ENCODE data around the gene DCST1.

DCST1 gene

GRCh38 chr1:155053531-155054105 lies 20.0 kb downstream of the DCST1 start:
- DNase-seq (ENCODE audit: low read depth): no peak

GRCh38 chr1:155057104-155057503 lies 23.5 kb downstream of the DCST1 start:
- DNase-seq (ENCODE audit: low read depth): no peak

GRCh38 chr1:155057788-155058211 lies 24.2 kb downstream of the DCST1 start:
- no peak for DNase-seq (ENCODE audit: low read depth)

GRCh38 chr1:155060736-155061135 lies 27.1 kb downstream of the DCST1 start:
- no peak for DNase-seq (ENCODE audit: low read depth)

- DNase-seq (ENCODE audit: low read depth): peak; percentile 97
These were observed 27.9 kb downstream of the DCST1 start for GRCh38 chr1:155061381-155062150.

- no peak for DNase-seq (ENCODE audit: low read depth)
These were observed 28.6 kb downstream of the DCST1 start for GRCh38 chr1:155062151-155062686.

- DNase-seq (ENCODE audit: low read depth): peak; percentile 70
These were observed 29.2 kb downstream of the DCST1 start for GRCh38 chr1:155062702-155063411.

GRCh38 chr1:155063550-155064110 lies 30.0 kb downstream of the DCST1 start, which contains the start of gene EFNA4:
TSS of gene EFNA4 (plus strand) at chr1:155063740. CDS start at chr1:155063824, 84 bp downstream.
- DNase-seq (ENCODE audit: low read depth): peak; percentile 76

GRCh38 chr1:155064111-155064831 lies 30.6 kb downstream of the DCST1 start:
- DNase-seq (ENCODE audit: low read depth): no peak

GRCh38 chr1:155064832-155065429 lies 31.3 kb downstream of the DCST1 start:
- no peak for DNase-seq (ENCODE audit: low read depth)

- no peak for DNase-seq (ENCODE audit: low read depth)
These were observed 33.2 kb downstream of the DCST1 start for GRCh38 chr1:155066777-155067176.

- DNase-seq (ENCODE audit: low read depth): no peak
These were observed 35.0 kb downstream of the DCST1 start for GRCh38 chr1:155068599-155068998.

GRCh38 chr1:155069551-155070157 lies 36.0 kb downstream of the DCST1 start:
- DNase-seq (ENCODE audit: low read depth): no peak

- no peak for DNase-seq (ENCODE audit: low read depth)
These were observed 36.6 kb downstream of the DCST1 start for GRCh38 chr1:155070158-155070621.

- DNase-seq (ENCODE audit: low read depth): peak; percentile 67
These were observed 37.3 kb downstream of the DCST1 start for GRCh38 chr1:155070721-155071569.

- no peak for DNase-seq (ENCODE audit: low read depth)
These were observed 38.1 kb downstream of the DCST1 start for GRCh38 chr1:155071701-155072100.

GRCh38 chr1:155072531-155073289 lies 39.1 kb downstream of the DCST1 start:
- DNase-seq (ENCODE audit: low read depth): no peak

GRCh38 chr1:155073377-155074242 lies 40.0 kb downstream of the DCST1 start:
- no peak for DNase-seq (ENCODE audit: low read depth)
